Erythroblast (primary cell): ENCODE measurements around the gene SPATA20.

Source experiments
- DNase-seq, 2 experiments: peaks; one replicate each; lab custom pipeline; 2025; lab: John Stamatoyannopoulos, UW
- GATA1 ChIP-seq: IDR thresholded peaks from 2 replicates; pipeline ENCODE4 v1.6.1; 2011; ENCODE audit warnings: low read depth, mild to moderate bottlenecking, control low read depth, low read length, moderate library complexity
- POLR2A ChIP-seq: IDR thresholded peaks from 2 replicates; pipeline ENCODE4 v1.6.1; 2011; ENCODE audit warnings: mild to moderate bottlenecking, low read length

The SPATA20 gene

DNA sequence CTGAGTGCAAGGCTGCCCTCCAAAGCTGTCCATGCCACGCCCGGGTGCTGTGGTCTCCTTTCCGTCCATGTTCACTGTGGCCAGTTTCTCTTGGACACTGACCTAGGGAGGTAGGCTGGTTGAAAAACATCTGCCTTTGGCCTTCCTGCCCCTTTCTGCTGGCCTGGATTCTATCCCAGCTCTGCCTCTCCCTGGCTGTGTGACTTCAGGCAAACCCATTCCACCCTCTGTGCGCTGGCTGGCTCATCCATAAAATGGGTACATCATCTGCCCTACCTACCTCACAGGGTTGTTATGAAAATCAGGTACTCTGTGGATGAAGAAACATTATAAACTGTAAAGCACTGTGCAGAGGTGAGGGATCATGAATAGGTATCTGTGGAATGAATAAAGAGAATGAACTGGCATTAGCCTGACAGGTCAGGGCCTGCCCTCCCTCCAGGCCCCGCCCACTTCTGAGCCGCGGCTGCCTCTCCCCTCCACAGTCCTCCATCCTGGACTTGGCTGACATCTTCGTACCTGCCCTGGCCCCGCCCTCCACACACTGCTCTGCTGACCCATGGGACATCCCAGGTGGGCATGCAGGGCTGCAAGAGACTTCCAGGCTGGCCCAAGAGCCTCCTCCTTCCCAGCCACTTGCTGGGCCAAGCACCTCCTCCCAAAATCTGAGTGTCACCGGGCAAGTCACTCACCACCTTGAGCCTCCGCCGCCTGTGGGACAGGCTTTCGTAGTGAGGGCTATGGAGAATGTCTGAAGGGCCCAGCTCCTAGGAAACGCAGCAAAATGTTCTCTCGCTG lies 7.0 kb upstream of the SPATA20 start:
- TF ChIP-seq GATA1: no peak
- TF ChIP-seq POLR2A: no peak
- DNase-seq: peak in 1 of 2 experiments; percentile 24

DNA sequence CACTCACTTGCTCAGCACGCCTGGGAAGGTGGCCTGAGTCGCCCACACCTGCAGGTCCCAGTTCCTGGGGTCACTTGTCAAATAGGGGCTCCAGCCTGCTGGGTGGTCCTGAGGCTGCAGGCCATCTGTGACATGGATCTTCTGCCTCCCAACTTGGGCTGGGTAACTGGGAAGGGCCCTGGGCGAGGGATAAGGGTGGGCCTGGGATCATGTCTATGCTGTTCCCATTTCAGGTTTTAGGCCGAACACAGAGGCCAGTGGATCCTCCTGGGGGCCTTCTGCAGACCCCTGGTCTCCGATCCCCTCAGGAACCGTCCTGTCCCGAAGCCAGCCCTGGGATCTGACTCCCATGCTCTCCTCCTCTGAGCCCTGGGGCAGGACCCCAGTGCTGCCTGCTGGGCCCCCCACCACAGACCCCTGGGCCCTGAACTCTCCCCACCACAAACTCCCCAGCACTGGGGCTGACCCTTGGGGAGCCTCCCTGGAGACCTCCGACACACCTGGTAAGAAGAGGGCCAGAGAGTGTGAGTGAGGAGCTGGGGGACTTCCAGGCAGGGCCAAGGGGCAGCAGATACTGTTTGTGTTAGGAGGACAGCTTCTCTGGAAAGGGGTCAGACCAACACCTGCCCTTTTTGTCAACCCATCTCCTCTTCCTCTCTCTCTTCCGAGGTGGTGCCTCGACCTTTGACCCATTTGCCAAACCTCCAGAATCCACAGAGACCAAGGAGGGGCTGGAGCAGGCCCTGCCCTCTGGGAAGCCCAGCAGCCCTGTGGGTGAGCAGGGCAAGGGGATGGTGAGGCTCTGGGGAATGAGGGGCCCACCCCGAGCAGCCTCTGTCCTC lies 6.2 kb upstream of the SPATA20 start:
- DNase-seq: no peak
- TF ChIP-seq POLR2A: no peak
- no peak for TF ChIP-seq GATA1

DNA sequence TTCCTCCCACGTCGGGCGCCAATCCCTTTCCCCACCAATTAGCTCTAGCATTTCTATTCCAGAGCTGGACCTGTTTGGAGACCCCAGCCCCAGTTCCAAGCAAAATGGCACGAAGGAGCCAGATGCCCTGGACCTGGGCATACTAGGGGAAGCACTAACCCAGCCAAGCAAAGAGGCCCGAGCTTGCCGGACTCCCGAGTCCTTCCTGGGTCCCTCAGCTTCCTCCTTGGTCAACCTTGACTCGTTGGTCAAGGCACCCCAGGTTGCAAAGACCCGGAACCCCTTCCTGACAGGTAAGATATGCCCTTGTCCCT lies 5.6 kb upstream of the SPATA20 start:
- TF ChIP-seq POLR2A (no peak), GATA1 (no peak)
- no peak for DNase-seq

DNA sequence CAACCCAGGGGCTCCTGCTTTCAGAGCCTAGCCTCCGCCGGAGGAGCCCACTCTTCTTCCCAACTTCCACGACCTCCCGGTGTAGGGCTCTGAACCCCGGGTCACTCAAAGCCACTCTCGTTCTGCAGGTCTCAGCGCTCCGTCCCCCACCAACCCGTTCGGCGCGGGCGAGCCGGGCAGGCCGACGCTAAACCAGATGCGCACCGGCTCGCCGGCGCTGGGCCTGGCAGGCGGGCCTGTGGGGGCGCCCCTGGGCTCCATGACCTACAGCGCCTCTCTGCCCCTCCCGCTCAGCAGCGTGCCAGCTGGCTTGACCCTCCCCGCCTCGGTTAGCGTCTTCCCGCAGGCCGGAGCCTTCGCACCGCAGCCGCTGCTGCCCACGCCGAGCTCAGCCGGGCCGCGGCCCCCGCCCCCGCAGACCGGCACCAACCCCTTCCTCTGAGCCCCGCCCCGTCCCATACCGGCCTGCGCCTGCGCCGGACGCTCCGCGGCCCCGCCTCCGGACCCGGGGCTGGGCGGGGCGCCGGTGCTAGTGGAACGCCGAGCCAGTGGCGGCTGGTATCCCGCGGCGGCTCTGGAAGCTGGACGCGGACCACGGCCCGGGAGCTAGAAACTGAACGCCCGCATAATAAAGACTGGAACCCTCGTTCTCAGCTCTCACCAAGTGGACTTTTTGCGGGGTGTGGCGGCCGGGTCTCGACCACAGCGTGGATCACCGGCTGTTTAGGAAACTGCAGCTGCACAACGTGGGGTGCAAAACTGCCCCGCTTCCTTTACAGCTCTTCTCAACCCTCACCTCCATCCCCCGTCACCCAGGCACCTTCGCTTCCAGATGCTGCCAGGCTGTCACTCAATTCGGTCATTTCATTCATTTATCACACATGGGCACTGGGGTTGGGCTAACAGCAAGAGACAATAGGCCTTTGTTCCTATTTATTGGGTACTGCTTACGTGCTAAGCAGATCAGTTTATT lies 5.0 kb upstream of the SPATA20 start:
- DNase-seq: peak; percentile 81 to 88

DNA sequence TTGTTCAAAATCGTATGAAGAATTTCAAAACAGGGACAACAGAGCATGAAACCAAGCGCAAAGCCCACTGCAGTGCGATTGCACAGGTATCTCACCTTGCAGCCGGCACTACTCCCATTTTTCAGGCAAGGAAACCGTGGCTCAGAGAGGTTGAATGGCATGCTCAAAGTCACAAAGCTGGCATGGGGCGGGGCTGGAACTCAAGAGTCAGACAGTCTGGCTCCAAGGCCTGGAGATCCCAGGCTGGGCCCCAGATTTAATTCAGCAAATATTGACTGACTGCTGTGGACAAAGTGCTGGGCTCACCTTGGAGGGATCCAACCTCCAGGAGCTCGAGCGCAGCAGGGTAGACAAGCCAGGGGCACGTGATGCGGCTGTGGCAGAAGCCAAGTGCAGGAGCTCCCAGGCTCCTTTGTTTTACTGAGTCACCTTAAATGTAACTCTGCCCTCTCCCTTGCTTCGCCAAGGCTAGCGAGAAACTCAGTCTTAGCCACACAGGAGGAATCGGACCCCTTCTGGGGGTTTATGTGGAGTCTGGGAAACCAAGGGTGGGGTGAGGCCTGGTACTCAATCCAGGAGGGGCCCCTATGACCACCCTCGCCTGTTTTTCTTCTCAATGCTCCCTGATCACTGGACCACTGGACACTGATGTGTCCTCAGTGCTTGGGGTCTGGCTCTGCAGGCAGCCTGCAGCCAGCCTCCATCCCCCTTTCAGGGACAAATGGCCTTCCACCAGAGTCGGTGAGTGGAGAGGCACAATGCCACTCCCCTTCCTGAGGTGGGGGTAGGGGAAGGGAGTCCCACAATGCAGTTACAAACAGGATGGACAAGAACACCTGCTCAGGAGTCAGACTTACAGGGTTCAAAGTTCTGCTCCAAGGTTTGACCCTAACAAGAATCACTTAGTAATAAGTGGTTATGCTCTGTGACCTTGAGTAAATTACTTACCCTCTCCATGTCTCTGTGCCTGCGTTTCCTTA lies 3.9 kb upstream of the SPATA20 start:
- TF ChIP-seq GATA1 (no peak), POLR2A (no peak)
- no peak for DNase-seq

More for the DNA sequence above, 5.0 kb upstream of the SPATA20 start:
- TF ChIP-seq GATA1 (no peak), POLR2A (peak; percentile 24)

DNA sequence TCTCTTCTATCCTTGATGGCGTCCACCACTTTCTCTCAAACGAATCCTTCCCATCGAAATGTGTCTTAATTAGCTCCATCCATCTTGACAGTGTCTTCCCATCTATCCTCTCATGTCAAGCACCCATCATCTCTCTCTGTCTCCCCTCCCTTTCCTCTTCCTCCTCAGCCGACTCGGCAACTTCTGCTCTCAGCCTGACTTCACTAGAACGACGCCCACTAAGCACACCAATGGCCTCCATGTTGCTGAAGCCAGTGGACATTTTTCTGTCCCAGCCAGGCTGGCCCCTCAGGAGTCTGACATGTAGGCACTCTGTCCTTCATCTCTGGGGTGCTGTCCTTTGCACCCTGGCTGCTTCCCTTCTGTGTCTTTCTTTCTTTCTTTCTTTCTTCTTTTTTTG lies 2.5 kb upstream of the SPATA20 start:
- DNase-seq: no peak
- no peak for TF ChIP-seq POLR2A
- no peak for TF ChIP-seq GATA1

DNA sequence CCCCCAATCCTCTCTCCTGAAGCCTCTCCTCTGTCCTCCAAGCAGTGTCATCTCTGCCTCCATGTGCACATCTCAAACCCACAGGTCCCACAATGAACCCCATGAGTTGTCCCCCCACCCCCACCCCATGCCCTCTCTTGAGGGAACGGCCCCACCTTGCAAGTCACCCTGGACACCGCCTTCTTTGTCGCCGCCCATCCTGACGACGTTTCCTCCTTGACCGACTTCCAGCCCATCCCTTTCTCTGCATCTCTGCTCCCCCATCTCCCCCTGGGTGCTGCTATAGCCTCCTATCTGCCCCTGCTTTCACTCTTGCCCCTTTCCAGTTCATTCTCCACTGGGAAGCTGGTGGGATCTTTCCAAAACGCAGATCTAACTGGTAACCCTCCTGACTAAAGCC lies 1.7 kb upstream of the SPATA20 start:
- DNase-seq: peak in 1 of 2 experiments; percentile 16
- no peak for TF ChIP-seq GATA1
- TF ChIP-seq POLR2A: no peak

DNA sequence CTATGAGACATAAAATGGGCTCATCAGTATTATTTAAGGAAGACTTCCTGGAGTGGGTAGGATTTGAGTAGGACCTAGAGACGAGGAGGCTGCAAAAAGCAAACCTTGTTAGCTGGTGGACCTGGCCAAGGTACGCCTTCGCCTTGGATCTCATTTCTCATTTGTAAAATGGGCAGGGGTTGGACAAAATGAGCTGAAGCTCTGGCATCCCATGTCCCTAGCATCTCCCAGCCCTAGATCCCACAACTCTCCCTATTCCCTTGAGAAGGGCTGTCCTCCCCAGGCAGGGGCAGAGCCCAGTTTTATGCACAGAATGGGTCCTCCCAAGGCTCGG lies 306 bp upstream of the SPATA20 start:
- no peak for DNase-seq
- TF ChIP-seq GATA1 (no peak), POLR2A (no peak)

DNA sequence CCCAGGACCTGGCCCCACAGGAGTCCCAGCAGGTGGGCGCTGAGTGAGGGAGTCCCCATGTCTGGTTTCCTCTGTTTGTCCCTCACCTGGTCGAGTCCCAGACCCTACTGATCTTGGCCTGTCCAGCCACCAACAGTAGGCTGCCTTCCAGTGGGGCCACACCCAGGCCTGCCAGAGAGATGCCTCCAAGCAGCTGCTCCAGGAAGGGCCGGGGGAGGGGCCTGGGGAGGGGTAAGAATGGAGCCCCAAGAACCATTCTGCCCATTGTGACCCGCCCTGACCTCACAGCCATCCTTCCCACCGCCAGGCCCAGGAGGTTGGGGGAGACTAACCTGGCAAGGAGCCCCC lies 736 bp downstream of the SPATA20 start:
- DNase-seq: no peak
- TF ChIP-seq GATA1: no peak
- no peak for TF ChIP-seq POLR2A

DNA sequence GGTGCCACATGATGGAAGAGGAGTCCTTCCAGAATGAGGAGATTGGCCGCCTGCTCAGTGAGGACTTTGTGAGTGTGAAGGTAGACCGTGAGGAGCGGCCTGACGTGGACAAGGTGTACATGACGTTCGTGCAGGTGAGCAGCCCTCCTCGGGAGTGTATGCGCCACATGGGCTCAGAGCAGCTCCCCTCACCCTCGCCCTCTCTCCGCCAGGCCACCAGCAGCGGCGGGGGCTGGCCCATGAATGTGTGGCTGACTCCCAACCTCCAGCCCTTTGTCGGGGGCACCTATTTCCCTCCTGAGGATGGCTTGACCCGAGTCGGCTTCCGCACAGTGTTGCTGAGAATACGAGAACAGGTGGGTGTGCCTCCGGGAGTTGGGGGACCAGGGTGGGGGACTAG lies 1.9 kb downstream of the SPATA20 start:
- DNase-seq: no peak
- TF ChIP-seq GATA1 (no peak), POLR2A (no peak)

DNA sequence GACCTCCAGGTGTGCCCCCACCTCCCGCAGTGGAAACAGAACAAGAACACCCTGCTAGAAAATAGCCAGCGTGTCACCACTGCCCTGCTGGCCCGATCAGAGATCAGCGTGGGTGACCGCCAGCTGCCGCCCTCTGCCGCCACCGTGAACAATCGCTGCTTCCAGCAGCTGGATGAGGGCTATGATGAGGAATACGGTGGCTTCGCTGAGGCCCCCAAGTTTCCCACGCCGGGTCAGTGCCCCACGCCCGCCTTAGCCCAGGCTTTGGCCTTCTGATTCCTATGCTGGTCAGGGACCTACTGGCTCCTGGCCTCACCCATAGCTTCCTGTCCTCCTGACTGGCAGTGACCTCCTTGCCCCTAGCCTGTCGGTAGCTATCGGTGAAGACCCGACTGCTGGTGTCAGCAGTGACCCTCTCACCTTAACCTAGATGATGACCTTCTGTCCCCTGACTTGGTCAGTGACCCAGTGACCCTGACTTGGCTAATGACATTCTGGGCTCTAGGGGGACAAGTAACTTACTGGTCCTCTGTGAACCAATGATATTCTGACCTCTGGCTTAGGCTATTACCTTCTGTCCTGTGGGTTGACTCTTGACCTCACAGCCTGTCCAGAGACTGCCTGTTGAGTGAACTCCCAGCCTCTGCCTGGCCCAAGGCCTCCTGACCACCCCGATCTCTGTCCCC lies 2.4 kb downstream of the SPATA20 start:
- TF ChIP-seq POLR2A (no peak), GATA1 (no peak)
- no peak for DNase-seq

DNA sequence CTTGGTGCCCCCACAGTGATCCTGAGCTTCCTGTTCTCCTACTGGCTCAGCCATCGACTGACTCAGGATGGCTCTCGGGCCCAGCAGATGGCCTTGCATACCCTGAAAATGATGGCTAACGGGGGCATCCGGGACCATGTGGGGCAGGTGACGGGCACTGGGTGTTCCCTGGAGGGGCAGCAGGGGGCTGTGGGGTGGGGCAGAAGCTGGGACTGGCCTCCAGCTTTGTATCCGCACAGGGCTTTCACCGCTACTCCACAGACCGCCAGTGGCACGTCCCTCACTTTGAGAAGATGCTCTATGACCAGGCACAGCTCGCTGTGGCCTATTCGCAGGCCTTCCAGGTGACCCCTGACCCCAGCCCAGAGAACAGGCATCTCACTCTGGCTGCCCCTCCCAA lies 3.0 kb downstream of the SPATA20 start:
- no peak for DNase-seq
- no peak for TF ChIP-seq GATA1
- TF ChIP-seq POLR2A: no peak
